GM13977 (cell line): ENCODE measurements around the gene SLC4A8.

Experiments used
- DNase-seq: peaks from one replicate; pipeline ENCODE4 v3.0.0; 2012; ENCODE audit warnings: low spot score
- CTCF ChIP-seq: IDR thresholded peaks from 2 replicates; pipeline ENCODE4 v1.5.1; 2012; ENCODE audit warnings: mild to moderate bottlenecking, control low read depth; ENCODE audit not compliant: insufficient read depth; ENCODE audit errors: extremely low read depth, missing control alignments
- in situ Hi-C: fragments of 300-500 bp; cut with MboI; formaldehyde crosslinking; loops from one replicate; pipeline ENCODE4 v1.12.0; 2022; ENCODE audit warnings: low sequenced_read_pairs, low pct_unique_long_range_greater_than_20kb, mixed read lengths, inconsistent platforms; ENCODE audit not compliant: unreplicated experiment

Gene SLC4A8

GRCh38 chr12:51538599-51538998, 114.0 kb downstream of the SLC4A8 start:
- TF ChIP-seq CTCF: no peak
- in situ Hi-C loops: no loop called here
- DNase-seq: no peak

DNA sequence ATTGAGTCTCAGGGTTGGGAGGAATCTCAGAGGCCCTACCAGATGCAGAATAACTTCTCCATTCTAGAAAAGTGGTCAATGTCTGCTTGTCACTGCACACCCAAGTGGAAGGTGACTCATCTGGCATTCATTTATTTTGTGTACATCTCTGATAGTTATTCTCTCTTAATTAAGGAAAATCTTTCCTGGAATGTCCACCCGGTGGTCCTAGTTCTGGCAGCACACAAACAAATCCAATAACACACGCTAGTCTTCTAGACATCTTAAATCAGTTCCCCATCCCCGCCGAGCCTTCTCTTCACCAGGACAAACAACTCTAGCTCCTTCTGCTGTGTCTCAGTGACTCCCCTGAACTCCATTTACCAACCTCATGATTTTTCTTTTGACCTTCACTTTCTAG, 116.4 kb downstream of the SLC4A8 start:
- in situ Hi-C loops: no loop called here
- no peak for DNase-seq
- no peak for TF ChIP-seq CTCF

DNA sequence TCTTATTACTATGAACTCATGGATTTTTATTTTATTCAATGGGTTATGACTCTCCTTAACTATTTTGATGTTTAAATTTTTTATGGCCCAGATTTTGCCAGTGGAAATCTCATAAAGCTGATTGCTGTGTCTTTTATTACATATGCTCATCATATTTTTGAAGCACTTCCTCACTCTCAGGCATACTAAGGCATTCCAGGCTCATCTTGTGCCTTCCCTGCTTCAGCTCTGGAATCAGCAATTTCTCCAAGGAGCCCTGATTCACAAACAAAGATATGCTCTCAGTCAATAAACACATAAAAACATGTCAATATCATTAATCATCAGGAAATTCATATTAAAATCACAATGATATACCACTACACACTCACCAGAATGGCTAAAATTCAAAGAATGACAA, 121.5 kb downstream of the SLC4A8 start:
- no peak for TF ChIP-seq CTCF
- in situ Hi-C loops: no loop called here
- no peak for DNase-seq

GRCh38 chr12:51547606-51548005, 123.0 kb downstream of the SLC4A8 start:
- in situ Hi-C loops: no loop called here
- no peak for TF ChIP-seq CTCF
- no peak for DNase-seq

DNA sequence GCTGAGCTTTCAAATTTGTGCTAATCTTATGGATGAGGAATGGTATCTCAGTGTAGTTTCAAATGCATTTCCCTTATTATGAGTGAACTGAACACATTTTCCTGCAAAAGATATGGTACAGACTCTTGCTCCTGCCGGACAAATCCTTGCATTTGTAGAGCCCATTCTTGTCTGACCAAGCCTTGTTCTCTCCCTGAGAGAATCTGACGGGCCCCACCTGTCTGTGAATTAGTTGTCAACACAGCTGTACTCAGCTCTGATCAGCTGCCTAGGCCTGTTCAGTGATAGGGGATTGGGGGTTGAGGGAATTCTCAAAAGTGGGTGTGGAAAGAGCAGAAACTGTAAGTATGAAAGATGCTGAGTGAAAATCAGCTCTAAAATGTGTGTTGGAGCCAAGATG, 123.6 kb downstream of the SLC4A8 start:
- no peak for TF ChIP-seq CTCF
- DNase-seq: no peak
- in situ Hi-C loops: no loop called here

- DNase-seq: no peak
- no peak for TF ChIP-seq CTCF
- in situ Hi-C loops: no loop called here
Measured at GRCh38 chr12:51549637-51550036, 125.0 kb downstream of the SLC4A8 start.
